ENCODE measurements around the gene PRICKLE2.
"Not testable (repeated sequence)": the region's sequence is repeated elsewhere in the genome, so short reads cannot be mapped to it uniquely, and the experiment has no call there.

The PRICKLE2 gene

DNA sequence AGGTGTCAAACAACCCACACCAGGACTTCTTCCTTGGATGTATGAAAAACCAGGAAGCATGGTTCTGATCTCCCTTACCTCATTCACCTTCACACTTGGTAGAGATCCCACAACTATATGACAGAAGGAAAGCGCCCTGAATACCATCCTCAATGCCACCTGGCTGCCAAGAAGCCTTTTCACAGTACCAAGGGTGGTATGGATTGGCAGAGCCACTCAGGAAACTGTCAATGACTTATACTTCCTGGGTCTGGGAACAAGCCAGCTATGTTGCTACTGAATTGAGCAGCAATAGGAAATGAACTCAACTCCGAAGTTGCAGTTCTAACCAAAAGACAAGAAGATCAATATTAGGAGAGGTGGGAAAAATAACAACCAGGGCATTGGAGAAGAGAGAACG is 129.5 kb downstream of the PRICKLE2 start:
- Histone ChIP-seq H3K27me3 (ENCODE audit: insufficient read depth, low read length) (no peaks in the 10 kb centered on the region), H3K36me3 (ENCODE audit: insufficient read depth, low read length) (no peaks in the 10 kb centered on the region), H3K9me3 (ENCODE audit: low read length) (no peaks in the 10 kb centered on the region), H3K4me3 (ENCODE audit: low read length) (no peak overlapping the region), H3K4me1 (ENCODE audit: insufficient read depth, low read length) (peaks cover 13% of the 10 kb centered on the region), H2AFZ (ENCODE audit: low read depth, low read length) (no peak overlapping the region)

DNA sequence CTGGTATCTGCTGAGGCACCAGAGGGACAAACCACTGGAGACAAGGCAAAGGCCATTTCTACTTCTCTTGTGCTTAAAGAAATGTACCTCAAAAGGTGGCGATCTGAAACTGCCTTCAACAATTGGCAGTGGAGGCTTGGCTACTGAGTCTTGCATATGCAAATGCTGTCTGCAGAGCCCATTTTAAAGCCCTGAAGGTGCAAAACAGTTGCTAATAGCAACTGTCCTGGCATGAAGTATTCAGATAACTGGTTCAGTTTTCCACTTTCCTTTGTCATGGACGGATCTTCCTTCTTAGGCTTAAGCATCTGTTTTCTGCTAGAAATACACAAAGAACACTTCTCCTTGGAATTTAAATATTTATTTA is 130.6 kb downstream of the PRICKLE2 start:
- H3K4me1 ChIP-seq (ENCODE audit: insufficient read depth, low read length): peaks cover 13% of the 10 kb centered on the region
- no peaks in the 10 kb centered on the region for H3K27me3 ChIP-seq (ENCODE audit: insufficient read depth, low read length)
- no peak overlapping the region for H2AFZ ChIP-seq (ENCODE audit: low read depth, low read length)
- H3K36me3 ChIP-seq (ENCODE audit: insufficient read depth, low read length): no peaks in the 10 kb centered on the region
- no peak overlapping the region for H3K4me3 ChIP-seq (ENCODE audit: low read length)
- H3K9me3 ChIP-seq (ENCODE audit: low read length): no peaks in the 10 kb centered on the region

DNA sequence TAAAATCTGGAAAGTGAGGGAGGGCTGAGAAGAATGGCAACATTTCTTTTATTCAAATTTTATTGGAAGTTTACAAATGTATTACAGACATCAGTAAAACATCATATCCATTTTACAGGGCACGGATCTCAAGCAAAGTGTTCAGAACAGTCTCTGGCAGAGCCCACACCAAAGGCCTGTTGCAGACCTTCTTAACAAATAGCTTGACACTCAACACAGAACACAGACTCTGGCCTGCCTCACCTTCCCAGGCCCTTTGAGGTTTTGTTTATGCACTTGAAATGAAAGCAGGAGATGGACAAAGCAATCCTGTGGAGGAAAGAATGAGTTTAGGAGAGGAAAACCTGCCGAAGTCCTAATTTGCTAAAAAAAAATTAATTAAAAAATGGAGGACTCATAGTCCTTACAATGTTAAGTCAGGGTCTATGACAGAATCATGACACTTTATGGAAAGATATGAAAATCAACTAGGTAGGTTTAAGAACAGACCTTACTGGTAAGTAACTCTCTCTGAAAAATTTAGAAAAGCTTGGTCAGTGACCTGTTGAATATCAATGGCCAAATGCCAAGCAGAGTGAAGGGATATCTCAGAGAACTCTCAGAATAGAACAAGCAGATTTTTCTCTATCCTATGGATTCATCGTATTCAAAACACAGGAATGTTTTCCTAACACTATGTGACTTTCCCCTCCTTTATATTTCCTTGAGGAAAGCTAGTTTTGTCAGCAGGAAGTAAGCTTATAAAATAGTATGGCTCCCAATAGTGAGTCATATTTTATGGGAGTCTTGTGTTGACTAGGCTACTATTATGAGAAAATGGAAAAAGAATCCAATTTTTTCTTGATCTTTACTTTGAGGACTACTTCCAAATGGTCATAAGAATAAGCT is 131.2 kb downstream of the PRICKLE2 start:
- H3K27me3 ChIP-seq (ENCODE audit: insufficient read depth, low read length): no peaks in the 10 kb centered on the region

DNA sequence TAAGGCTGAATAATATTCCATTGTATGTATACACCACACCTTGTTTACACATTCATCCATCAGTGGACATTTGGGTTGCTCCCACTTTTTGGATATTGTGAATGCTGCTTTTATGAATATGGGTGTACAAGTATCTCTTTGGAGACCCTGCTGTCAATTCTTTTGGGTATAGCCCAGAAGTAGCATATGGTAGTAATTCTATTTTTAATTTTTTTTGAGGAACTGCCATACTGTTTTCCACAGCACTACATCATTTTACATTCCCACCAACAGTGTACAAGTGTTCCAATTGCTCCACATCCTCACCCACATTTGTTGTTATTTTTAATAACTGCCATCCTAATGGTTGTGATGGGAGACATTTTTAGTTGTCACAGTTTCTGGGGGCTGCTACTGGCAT is 132.1 kb downstream of the PRICKLE2 start:
- no peaks in the 10 kb centered on the region for H3K27me3 ChIP-seq (ENCODE audit: insufficient read depth, low read length)
- no peak overlapping the region for H2AFZ ChIP-seq (ENCODE audit: low read depth, low read length)
- H3K36me3 ChIP-seq (ENCODE audit: insufficient read depth, low read length): no peaks in the 10 kb centered on the region
- no peaks in the 10 kb centered on the region for H3K9me3 ChIP-seq (ENCODE audit: low read length)
- no peak overlapping the region for H3K4me3 ChIP-seq (ENCODE audit: low read length)
- peaks cover 13% of the 10 kb centered on the region for H3K4me1 ChIP-seq (ENCODE audit: insufficient read depth, low read length)

More for the DNA sequence above, 131.2 kb downstream of the PRICKLE2 start:
- H3K9me3 ChIP-seq (ENCODE audit: low read length): no peaks in the 10 kb centered on the region
- H3K4me1 ChIP-seq (ENCODE audit: insufficient read depth, low read length): peaks cover 13% of the 10 kb centered on the region
- H3K4me3 ChIP-seq (ENCODE audit: low read length): no peak overlapping the region
- H2AFZ ChIP-seq (ENCODE audit: low read depth, low read length): no peak overlapping the region
- no peaks in the 10 kb centered on the region for H3K36me3 ChIP-seq (ENCODE audit: insufficient read depth, low read length)

DNA sequence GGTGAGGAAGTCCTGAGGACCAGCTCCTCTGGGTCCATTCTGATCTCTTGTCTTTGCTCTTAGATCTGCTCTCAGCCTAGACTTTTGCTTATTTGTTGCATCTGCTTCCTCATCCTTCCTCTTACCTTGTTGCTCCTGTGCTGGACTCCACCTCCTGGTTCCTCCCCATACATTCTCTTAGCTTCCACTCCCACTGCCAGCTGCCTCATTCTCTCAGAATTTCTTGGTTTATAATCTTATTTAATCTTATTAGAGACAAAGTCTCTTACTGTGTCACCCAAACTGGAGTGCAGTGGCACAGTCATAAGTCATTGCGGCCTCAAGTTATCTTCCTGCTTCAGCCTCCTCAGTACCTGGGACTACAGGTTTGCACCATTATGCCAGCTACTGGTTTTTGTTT is 133.8 kb downstream of the PRICKLE2 start:
- peaks cover 18% of the 10 kb centered on the region for H3K4me1 ChIP-seq (ENCODE audit: insufficient read depth, low read length)
- H2AFZ ChIP-seq (ENCODE audit: low read depth, low read length): no peak overlapping the region
- H3K36me3 ChIP-seq (ENCODE audit: insufficient read depth, low read length): no peaks in the 10 kb centered on the region
- no peaks in the 10 kb centered on the region for H3K27me3 ChIP-seq (ENCODE audit: insufficient read depth, low read length)
- H3K9me3 ChIP-seq (ENCODE audit: low read length): no peaks in the 10 kb centered on the region
- no peak overlapping the region for H3K4me3 ChIP-seq (ENCODE audit: low read length)

DNA sequence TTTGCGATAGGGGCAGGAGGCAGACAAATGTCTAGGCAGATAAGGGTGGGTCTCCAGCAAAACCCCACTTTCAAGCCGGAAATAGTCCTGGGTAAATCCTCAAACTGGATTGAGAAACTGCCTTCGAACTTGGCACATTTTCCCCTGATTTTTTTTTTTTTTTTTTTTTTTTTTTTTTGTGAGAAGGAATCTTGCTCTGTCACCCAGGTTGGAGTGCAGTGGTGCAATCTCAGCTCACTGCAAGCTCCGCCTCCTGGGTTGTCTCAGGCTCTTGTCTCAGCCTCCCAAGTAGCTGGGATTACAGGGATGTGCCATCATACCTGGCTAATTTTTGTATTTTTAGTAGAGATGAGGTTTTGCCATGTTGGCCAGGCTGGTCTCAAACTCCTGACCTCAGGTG is 135.9 kb downstream of the PRICKLE2 start:
- not testable (repeated sequence) for H3K36me3 ChIP-seq (ENCODE audit: insufficient read depth, low read length); H3K4me3 ChIP-seq (ENCODE audit: low read length); H3K27me3 ChIP-seq (ENCODE audit: insufficient read depth, low read length); H2AFZ ChIP-seq (ENCODE audit: low read depth, low read length); H3K9me3 ChIP-seq (ENCODE audit: low read length)
- peaks cover 13% of the 10 kb centered on the region for H3K4me1 ChIP-seq (ENCODE audit: insufficient read depth, low read length)

DNA sequence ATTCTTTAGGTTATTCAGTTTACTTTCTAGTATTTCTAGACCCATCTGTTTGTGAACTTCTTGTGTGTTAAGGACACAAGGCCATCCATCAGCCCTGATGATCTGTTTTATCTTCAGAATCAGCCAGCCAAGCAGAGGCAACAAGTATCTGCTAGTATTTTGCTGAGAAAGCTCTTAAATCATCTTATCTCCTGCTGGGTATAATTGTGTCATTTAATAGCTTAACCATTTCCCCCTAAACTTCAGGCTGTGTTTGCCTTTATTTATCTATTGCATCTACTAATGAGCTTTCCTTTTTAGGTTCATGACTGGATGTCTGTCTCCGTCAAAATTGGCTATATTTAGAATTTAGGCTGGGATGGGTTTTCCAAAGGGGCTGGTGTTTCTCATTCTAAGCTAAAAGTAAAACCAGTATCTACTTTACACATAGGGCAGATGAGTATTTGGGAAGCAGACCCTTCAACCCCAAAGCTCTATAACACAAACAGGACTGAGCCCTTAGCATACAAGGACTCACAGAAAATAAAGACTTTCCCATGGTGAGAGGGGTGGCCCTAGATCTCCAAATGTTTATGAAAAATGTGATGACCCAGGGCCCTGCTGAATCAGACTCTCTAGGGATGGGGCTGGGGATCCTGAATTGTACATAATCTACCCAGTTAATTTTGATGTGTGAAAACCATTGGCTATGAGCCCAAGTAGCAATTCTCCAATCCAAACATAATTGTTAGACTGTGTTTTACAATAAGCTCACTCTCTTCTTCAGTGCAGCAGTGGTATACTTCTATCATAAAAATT is 136.7 kb downstream of the PRICKLE2 start:
- H3K4me3 ChIP-seq (ENCODE audit: low read length): no peak overlapping the region
- peaks cover 2% of the 10 kb centered on the region for H3K9me3 ChIP-seq (ENCODE audit: low read length)
- H3K4me1 ChIP-seq (ENCODE audit: insufficient read depth, low read length): peaks cover 11% of the 10 kb centered on the region
- no peaks in the 10 kb centered on the region for H3K27me3 ChIP-seq (ENCODE audit: insufficient read depth, low read length)
- H3K36me3 ChIP-seq (ENCODE audit: insufficient read depth, low read length): no peaks in the 10 kb centered on the region
- H2AFZ ChIP-seq (ENCODE audit: low read depth, low read length): no peak overlapping the region

DNA sequence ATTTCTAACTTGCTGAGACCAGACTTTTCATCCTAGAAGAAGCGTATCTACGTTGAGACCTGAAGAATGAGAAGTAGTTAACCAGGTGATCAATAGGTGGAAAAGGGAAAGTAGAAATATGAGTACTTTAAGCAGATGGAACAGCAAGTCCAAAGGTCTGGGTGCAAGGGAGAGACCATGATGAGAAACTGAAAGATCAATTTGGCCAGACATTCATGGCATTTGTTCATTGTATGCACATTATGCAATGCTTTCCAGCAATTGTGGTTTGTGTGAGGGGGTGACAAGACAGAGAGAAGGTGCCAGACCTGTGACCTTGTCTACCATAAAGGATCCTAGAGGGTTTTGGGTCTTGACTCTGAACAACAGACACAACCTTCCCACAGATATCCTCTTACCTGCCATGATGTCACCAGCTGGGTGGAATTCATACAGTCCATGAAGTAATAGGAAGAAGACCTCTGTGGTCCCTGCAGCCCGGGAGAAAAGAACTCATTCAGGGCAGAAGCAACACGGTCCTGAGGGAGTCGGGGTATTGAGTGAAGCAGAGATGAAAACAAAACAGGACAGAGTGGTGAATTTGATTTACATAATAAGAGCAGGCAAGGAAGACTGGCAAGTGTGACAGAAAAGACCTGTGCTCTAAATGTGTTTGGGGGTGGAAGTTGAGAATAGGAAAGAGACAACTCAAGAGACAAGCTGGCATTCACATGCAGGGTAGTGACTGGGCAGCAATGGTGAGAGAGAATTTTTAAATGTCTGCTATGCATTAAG is 138.6 kb downstream of the PRICKLE2 start:
- Histone ChIP-seq H3K4me3 (ENCODE audit: low read length) (no peak overlapping the region), H3K27me3 (ENCODE audit: insufficient read depth, low read length) (no peaks in the 10 kb centered on the region), H3K36me3 (ENCODE audit: insufficient read depth, low read length) (no peaks in the 10 kb centered on the region), H3K9me3 (ENCODE audit: low read length) (peaks cover 2% of the 10 kb centered on the region), H2AFZ (ENCODE audit: low read depth, low read length) (no peak overlapping the region), H3K4me1 (ENCODE audit: insufficient read depth, low read length) (peaks cover 11% of the 10 kb centered on the region)

DNA sequence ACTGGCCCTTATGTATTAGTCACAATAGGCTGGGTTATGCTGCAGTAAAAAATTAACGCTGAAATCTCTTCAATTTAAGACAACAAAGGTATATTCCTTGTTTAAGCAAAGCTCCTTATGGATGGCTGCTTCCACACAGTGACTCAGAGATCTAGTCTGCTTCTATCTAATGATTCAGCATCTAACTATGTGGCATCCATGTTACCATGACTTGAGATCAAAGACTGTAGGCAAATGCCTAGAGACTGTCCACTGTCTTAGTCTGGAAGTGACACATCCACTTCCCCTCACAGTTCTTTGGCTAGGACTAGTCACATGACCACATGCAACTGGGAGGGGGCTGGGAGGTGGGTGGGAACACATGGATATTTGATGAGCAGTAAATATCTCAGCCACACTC is 140.6 kb downstream of the PRICKLE2 start:
- Histone ChIP-seq H3K9me3 (ENCODE audit: low read length) (peaks cover 2% of the 10 kb centered on the region), H3K27me3 (ENCODE audit: insufficient read depth, low read length) (no peaks in the 10 kb centered on the region), H3K4me3 (ENCODE audit: low read length) (no peak overlapping the region), H3K4me1 (ENCODE audit: insufficient read depth, low read length) (peaks cover 11% of the 10 kb centered on the region), H2AFZ (ENCODE audit: low read depth, low read length) (no peak overlapping the region), H3K36me3 (ENCODE audit: insufficient read depth, low read length) (no peaks in the 10 kb centered on the region)

DNA sequence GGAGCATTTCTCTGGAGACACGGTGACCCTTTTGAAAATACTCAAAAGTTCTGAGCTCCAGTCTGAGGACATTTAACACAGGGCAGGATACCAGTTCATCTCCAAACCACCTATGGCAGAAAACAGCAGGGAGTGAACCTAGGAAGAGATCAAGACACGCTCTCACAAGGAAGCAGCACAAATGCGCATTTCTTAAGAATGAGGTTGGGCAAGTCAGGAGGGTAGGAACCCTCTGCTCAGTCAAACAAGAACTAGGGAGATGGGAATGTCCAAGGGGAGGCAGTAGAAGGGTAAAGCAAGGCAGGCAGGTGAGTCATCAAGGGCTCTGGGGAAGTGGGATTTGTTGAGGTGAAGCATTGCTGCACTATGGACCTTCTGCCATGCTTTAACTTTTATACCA is 141.7 kb downstream of the PRICKLE2 start:
- H3K4me3 ChIP-seq (ENCODE audit: low read length): no peak overlapping the region
- no peak overlapping the region for H2AFZ ChIP-seq (ENCODE audit: low read depth, low read length)
- peaks cover 2% of the 10 kb centered on the region for H3K9me3 ChIP-seq (ENCODE audit: low read length)
- H3K27me3 ChIP-seq (ENCODE audit: insufficient read depth, low read length): no peaks in the 10 kb centered on the region
- H3K4me1 ChIP-seq (ENCODE audit: insufficient read depth, low read length): peaks cover 11% of the 10 kb centered on the region
- no peaks in the 10 kb centered on the region for H3K36me3 ChIP-seq (ENCODE audit: insufficient read depth, low read length)

DNA sequence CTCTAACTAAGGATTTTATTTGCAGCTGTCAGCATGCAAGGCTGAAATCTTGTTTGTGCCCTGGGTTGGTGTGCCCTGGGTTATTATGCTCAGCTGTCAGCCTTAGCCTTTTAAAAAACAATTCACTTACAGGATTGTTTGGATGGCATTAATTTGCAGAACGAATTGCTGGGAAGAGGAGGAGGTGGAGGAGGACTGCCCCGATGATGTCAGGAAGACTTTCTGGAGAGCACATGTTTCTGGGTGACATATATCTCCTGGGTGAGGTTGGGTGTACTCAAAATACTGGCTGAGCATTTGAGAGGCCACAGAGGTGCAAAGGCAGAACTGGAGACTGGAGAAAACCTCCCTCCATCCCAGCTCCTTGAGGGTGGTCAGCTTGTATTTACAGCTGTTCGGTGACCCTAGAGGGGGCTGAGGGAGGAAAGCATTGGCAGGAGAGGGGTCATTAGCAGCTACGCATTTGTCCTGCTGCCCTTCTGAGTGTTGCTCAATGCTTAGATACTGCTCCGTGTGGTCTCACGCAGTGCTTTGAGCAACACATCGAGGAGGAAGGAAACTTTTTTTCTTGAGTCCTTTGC is 142.2 kb downstream of the PRICKLE2 start:
- H3K27me3 ChIP-seq (ENCODE audit: insufficient read depth, low read length): no peaks in the 10 kb centered on the region
- H3K9me3 ChIP-seq (ENCODE audit: low read length): peaks cover 2% of the 10 kb centered on the region
- peaks cover 11% of the 10 kb centered on the region for H3K4me1 ChIP-seq (ENCODE audit: insufficient read depth, low read length)
- H2AFZ ChIP-seq (ENCODE audit: low read depth, low read length): no peak overlapping the region
- H3K4me3 ChIP-seq (ENCODE audit: low read length): no peak overlapping the region
- H3K36me3 ChIP-seq (ENCODE audit: insufficient read depth, low read length): no peaks in the 10 kb centered on the region

DNA sequence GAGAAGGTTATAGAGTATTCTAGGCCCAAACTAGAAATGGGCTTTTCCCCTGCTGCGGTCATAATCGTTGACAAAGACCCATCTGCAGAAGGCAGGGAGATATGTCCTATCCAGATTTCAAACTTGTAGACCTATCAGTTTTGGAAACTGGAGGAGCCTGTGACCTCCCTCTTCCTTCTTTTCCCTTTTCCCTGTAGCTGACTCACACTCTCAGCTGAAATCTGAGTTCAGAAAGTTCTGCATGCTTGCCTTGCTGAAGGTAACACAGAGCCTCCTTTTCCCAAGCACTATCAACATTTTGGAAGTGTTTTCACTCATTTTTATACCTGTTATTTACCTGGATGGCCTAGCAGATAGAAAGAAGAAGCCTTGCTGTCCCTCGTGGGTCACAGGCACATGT is 142.9 kb downstream of the PRICKLE2 start:
- Histone ChIP-seq H3K4me3 (ENCODE audit: low read length) (no peak overlapping the region), H3K4me1 (ENCODE audit: insufficient read depth, low read length) (peaks cover 11% of the 10 kb centered on the region), H2AFZ (ENCODE audit: low read depth, low read length) (no peak overlapping the region), H3K36me3 (ENCODE audit: insufficient read depth, low read length) (no peaks in the 10 kb centered on the region), H3K27me3 (ENCODE audit: insufficient read depth, low read length) (no peaks in the 10 kb centered on the region), H3K9me3 (ENCODE audit: low read length) (peaks cover 2% of the 10 kb centered on the region)
